CD4-positive, alpha-beta T cell treated with Interferon alpha-2 for 1 hour (primary cell): ENCODE data around the gene S1PR4.
"Not testable (repeated sequence)": the region's sequence is repeated elsewhere in the genome, so short reads cannot be mapped to it uniquely, and the experiment has no call there.

ENCODE experiments used
- DNase-seq, 2 donors: peaks; one replicate each; pipeline ENCODE4 v3.0.0-alpha.2; 2020 to 2022

S1PR4 gene

GRCh38 chr19:3179739-3180293 is 1.2 kb downstream of the S1PR4 start:
- no peak for DNase-seq

- DNase-seq = no peak
Measured at GRCh38 chr19:3183721-3184641, 5.4 kb downstream of the S1PR4 start.

- no peak for DNase-seq
Measured at GRCh38 chr19:3184847-3185460, 6.4 kb downstream of the S1PR4 start.

GRCh38 chr19:3185461-3186159 is 7.0 kb downstream of the S1PR4 start, which contains the start of gene NCLN:
NCLN (plus strand) TSS chr19:3185930; CDS start chr19:3186031, 101 bp downstream.
- DNase-seq = peak; percentile 91 to 95

GRCh38 chr19:3186160-3186688 is 7.7 kb downstream of the S1PR4 start:
- DNase-seq = no peak

GRCh38 chr19:3186891-3187661 is 8.5 kb downstream of the S1PR4 start:
- DNase-seq = no peak

- DNase-seq = no peak
Measured at GRCh38 chr19:3187662-3188511, 9.3 kb downstream of the S1PR4 start.

GRCh38 chr19:3188627-3189596 is 10.3 kb downstream of the S1PR4 start:
- DNase-seq = no peak

GRCh38 chr19:3189702-3190469 is 11.3 kb downstream of the S1PR4 start:
- DNase-seq = no peak

- no peak for DNase-seq
Measured at GRCh38 chr19:3190470-3190770, 11.9 kb downstream of the S1PR4 start.

GRCh38 chr19:3190921-3191805 is 12.6 kb downstream of the S1PR4 start:
- DNase-seq = no peak

- not testable (repeated sequence) for DNase-seq
Measured at GRCh38 chr19:3191806-3192104, 13.2 kb downstream of the S1PR4 start.

GRCh38 chr19:3192228-3192635 is 13.7 kb downstream of the S1PR4 start:
- DNase-seq = no peak

GRCh38 chr19:3192684-3193083 is 14.1 kb downstream of the S1PR4 start:
- DNase-seq = no peak

GRCh38 chr19:3193256-3194105 is 14.9 kb downstream of the S1PR4 start:
- DNase-seq = no peak

GRCh38 chr19:3194106-3195087 is 15.8 kb downstream of the S1PR4 start:
- no peak for DNase-seq
